PFSK-1 (cell line): ENCODE results near the gene MMP28.

Source experiments
- POLR2AphosphoS5 ChIP-seq: IDR thresholded peaks from 2 replicates; pipeline ENCODE4 v1.6.1; 2012; ENCODE audit warnings: low read depth, mild to moderate bottlenecking, control low read depth, low read length, moderate library complexity
- TAF1 ChIP-seq: IDR thresholded peaks from 2 replicates; pipeline ENCODE4 v1.6.1; 2012; ENCODE audit warnings: low read length, control low read depth, borderline replicate concordance; ENCODE audit not compliant: insufficient read depth

DNA sequence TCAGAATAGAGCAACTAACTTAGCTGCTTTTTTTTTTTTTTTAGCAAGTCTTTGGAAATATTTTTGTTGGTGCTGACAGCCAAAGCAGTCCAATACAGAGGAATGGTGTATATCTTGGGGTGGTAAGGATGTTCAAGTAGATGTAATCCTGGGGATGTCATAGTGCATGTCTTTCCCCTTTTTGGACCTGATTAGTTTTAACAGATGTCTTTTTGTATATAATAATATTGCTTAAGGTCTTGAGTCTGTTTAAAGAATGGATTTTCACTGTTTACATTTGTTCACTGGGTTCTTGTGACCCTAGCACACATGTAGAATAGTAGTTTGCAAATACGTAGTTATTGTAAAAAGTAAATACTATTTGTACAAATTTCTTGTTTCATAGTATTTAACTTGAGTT lies 21.8 kb upstream of the MMP28 start:
- TF ChIP-seq TAF1 = no peak
- TF ChIP-seq POLR2AphosphoS5 = no peak
